SK-N-SH (cell line): ENCODE data around the gene PKD2L1. TPM values are rescaled to one million over a fixed set of nuclear protein-coding genes. Genes with fewer than 3 reads are reported as not detected.

Experiments used
- CTCF ChIA-PET: fragments of 300-600, 350-600 bp; formaldehyde crosslinking; extraction: SDS; loops from one replicate; lab custom pipeline; 2021; lab: Yijun Ruan, JAX
- POLR2A ChIA-PET: fragments of 350-600 bp; sonication (Branson Sonifier 250); formaldehyde crosslinking; extraction: SDS; loops from one replicate; lab custom pipeline; 2020; ENCODE audit warnings: antibody characterized with exemption, inconsistent platforms; lab: Yijun Ruan, JAX
- DNase-seq: peaks from one replicate; pipeline ENCODE4 v3.0.0; 2012
- H2AFZ ChIP-seq: fragments of 200-600 bp; sonication (generic); 2 replicates; pipeline ENCODE4 v1.8.1; 2016; ENCODE audit warnings: antibody characterized with exemption, mild to moderate bottlenecking, low read depth
- H3F3A ChIP-seq: fragments of 200-600 bp; sonication (generic); replicated peaks from 2 replicates; pipeline ENCODE3; 2016; ENCODE audit warnings: antibody characterized with exemption, mild to moderate bottlenecking; ENCODE audit not compliant: insufficient read depth
- H3K27ac ChIP-seq, 2 experiments: fragments of 200-500 bp in 1 of 2; fragments of 200-600 bp in 1 of 2; sonication (Bioruptor generic) in 1 of 2; sonication (generic), shearing (Covaris generic) in 1 of 2; 2 replicates each; pipeline versions ENCODE4 v1.5.1 to v1.6.1; 2014 to 2016; ENCODE audit warnings: low read depth in 2 of 2, inconsistent platforms in 1 of 2, low read length in 1 of 2, mild to moderate bottlenecking in 1 of 2, mixed read lengths in 1 of 2
- H3K27me3 ChIP-seq: fragments of 200-600 bp; sonication (generic), shearing (Covaris generic); 2 replicates; pipeline ENCODE4 v1.6.1; 2016; ENCODE audit warnings: mixed run types; ENCODE audit not compliant: insufficient read depth
- H3K36me3 ChIP-seq, 2 experiments: fragments of 200-500 bp in 1 of 2; fragments of 200-600 bp in 1 of 2; sonication (Bioruptor generic) in 1 of 2; sonication (generic) in 1 of 2; replicated peaks in 1 of 2; 2 replicates each; pipeline versions ENCODE3 to v1.5.1; 2014 to 2016; ENCODE audit warnings: low read length in 1 of 2, mild to moderate bottlenecking in 1 of 2; ENCODE audit not compliant: insufficient read depth in 2 of 2, control insufficient read depth in 1 of 2
- H3K4me1 ChIP-seq, 2 experiments: fragments of 200-500 bp in 1 of 2; fragments of 200-600 bp in 1 of 2; sonication (Bioruptor generic) in 1 of 2; sonication (generic), shearing (Covaris generic) in 1 of 2; 2 replicates each; pipeline versions ENCODE4 v1.5.1 to v1.6.1; 2014 to 2016; ENCODE audit warnings: low read depth in 1 of 2, low read length in 1 of 2, mixed run types in 1 of 2; ENCODE audit not compliant: insufficient read depth in 2 of 2, control insufficient read depth in 1 of 2
- H3K4me2 ChIP-seq: fragments of 200-600 bp; sonication (generic), shearing (Covaris generic); 2 replicates; pipeline ENCODE4 v1.6.1; 2017; ENCODE audit warnings: mixed run types
- H3K4me3 ChIP-seq, 2 experiments: fragments of 200-500 bp in 1 of 2; fragments of 200-600 bp in 1 of 2; sonication (Bioruptor generic) in 1 of 2; sonication (generic), shearing (Covaris generic) in 1 of 2; 2 replicates each; pipeline versions ENCODE4 v1.5.1 to v1.8.1; 2014 to 2016; ENCODE audit warnings: low read depth in 2 of 2, inconsistent platforms in 1 of 2, low read length in 1 of 2, mild to moderate bottlenecking in 1 of 2, mixed read lengths in 1 of 2, moderate library complexity in 1 of 2
- H3K79me2 ChIP-seq: fragments of 200-600 bp; sonication (generic); 2 replicates; pipeline ENCODE4 v1.8.1; 2017; ENCODE audit warnings: mild to moderate bottlenecking; ENCODE audit not compliant: insufficient read depth
- H3K9ac ChIP-seq: fragments of 200-600 bp; sonication (generic); 2 replicates; pipeline ENCODE4 v1.6.1; 2017; ENCODE audit warnings: mixed run types
- H3K9me2 ChIP-seq: fragments of 200-600 bp; sonication (generic); 2 replicates; pipeline ENCODE4 v1.6.1; 2017; ENCODE audit warnings: mixed run types
- H3K9me3 ChIP-seq: fragments of 200-600 bp; sonication (generic); 2 replicates; pipeline ENCODE4 v1.6.1; 2017; ENCODE audit warnings: mixed run types, mild to moderate bottlenecking, moderate library complexity
- H4K20me1 ChIP-seq: fragments of 200-600 bp; sonication (generic); 2 replicates; pipeline ENCODE4 v1.6.1; 2017; ENCODE audit warnings: mild to moderate bottlenecking, mixed run types; ENCODE audit not compliant: insufficient read depth
- CHD2 ChIP-seq: fragments of 150-350 bp; IDR thresholded peaks from 2 replicates; pipeline ENCODE4 v1.6.1; 2018; ENCODE audit warnings: low read length; ENCODE audit not compliant: partially characterized antibody
- ELF1 ChIP-seq: IDR thresholded peaks from 2 replicates; pipeline ENCODE4 v1.4.0; 2012
- EZH2phosphoT487 ChIP-seq: fragments of 200-600 bp; sonication (generic); IDR thresholded peaks from 2 replicates; pipeline ENCODE4 v1.6.1; 2017; ENCODE audit warnings: low read depth, mixed run types, mild to moderate bottlenecking, antibody characterized with exemption, moderate library complexity, borderline replicate concordance
- FOSL2 ChIP-seq: IDR thresholded peaks from 2 replicates; pipeline ENCODE4 v1.4.0; 2012; ENCODE audit warnings: low read depth, mild to moderate bottlenecking, moderate library complexity, borderline replicate concordance
- MEF2A ChIP-seq: IDR thresholded peaks from 2 replicates; pipeline ENCODE4 v1.4.0; 2012; ENCODE audit warnings: low read depth, borderline replicate concordance
- NFIC ChIP-seq: IDR thresholded peaks from 2 replicates; pipeline ENCODE4 v1.4.0; 2012; ENCODE audit warnings: borderline replicate concordance
- RAD21 ChIP-seq: IDR thresholded peaks from 2 replicates; pipeline ENCODE4 v1.6.1; 2012; ENCODE audit warnings: mild to moderate bottlenecking, low read length
- REST ChIP-seq: IDR thresholded peaks from 2 replicates; pipeline ENCODE4 v1.6.1; 2012; ENCODE audit warnings: mild to moderate bottlenecking, low read depth, low read length, moderate library complexity
- TCF12 ChIP-seq: IDR thresholded peaks from 2 replicates; pipeline ENCODE4 v1.4.0; 2012
- WGBS: methylation state at CpG from one replicate; pipeline ENCODE4 v1.1.6; 2017; ENCODE audit warnings: low lambda C conversion rate; 5-methylcytosine and 5-hydroxymethylcytosine counted together
- polyA plus RNA-seq, 3 experiments: library from polyadenylated mRNA; depleted of rRNA; stranded (reverse); fragments of >200 nt; gene quantifications; 2 replicates each; pipeline ENCODE4 v1.2.3, GENCODE V29; 2012
- TF ChIP-seq, protein P1 (sequence below): IDR thresholded peaks from 2 replicates; pipeline ENCODE4; 2012
- TF ChIP-seq, protein P2 (sequence below): IDR thresholded peaks from 2 replicates; pipeline ENCODE4 v1.4.0; 2012; ENCODE audit warnings: low read depth
- TF ChIP-seq, protein P3 (sequence below): fragments of 200-600 bp; sonication (generic); IDR thresholded peaks from 2 replicates; pipeline ENCODE4 v1.6.1; 2017; ENCODE audit warnings: antibody characterized with exemption, mild to moderate bottlenecking, moderate library complexity

Gene PKD2L1
- polyA plus RNA-seq, 1 of the 3 experiments (the other 2 are of a cell fraction), result not detected

GRCh38 chr10:100345570-100346330, 15.7 kb upstream of the PKD2L1 start:
- Histone ChIP-seq H3K9ac (peak overlapping the region; percentile 58; the same call in 1 of the 2 replicates), H4K20me1 (no peaks in the 10 kb centered on the region), H3K4me2 (peak overlapping the region; percentile 96), H3K27ac (peak overlapping the region in 1 of 2 experiments; percentile 94; a peak in 2 of 4 replicates), H3K36me3 (peaks cover 0 to 22% of the 10 kb centered on the region in 2 experiments), H2AFZ (peak overlapping the region; percentile 89; the same call in 1 of the 2 replicates), H3F3A (peaks cover 4% of the 10 kb centered on the region), H3K79me2 (no peaks in the 10 kb centered on the region), H3K4me1 (peaks cover 0 to 47% of the 10 kb centered on the region in 2 experiments; a peak in 1 of 4 replicates), H3K27me3 (no peaks in the 10 kb centered on the region), H3K4me3 (peak overlapping the region; percentile 90 to 95), H3K9me2 (no peaks in the 10 kb centered on the region), H3K9me3 (no peaks in the 10 kb centered on the region)
- ChIA-PET POLR2A (interaction anchor here (0.7 to 4.0 kb wide), 12 partner anchors 9 to 87 kb away, joined by 3 to 53 read pairs (median 6); partner anchors contain the start of gene BLOC1S2), CTCF (interaction anchor here (0.9 to 24.3 kb wide), 10 partner anchors 10 to 532 kb away, joined by 3 to 432 read pairs (median 4); partner anchors contain the start of gene HIF1AN)
- 50% methylated on average over 9 of the region's 9 CpGs for WGBS
- peak; percentile 87 for TF ChIP-seq REST
- TF ChIP-seq, protein P1, sequence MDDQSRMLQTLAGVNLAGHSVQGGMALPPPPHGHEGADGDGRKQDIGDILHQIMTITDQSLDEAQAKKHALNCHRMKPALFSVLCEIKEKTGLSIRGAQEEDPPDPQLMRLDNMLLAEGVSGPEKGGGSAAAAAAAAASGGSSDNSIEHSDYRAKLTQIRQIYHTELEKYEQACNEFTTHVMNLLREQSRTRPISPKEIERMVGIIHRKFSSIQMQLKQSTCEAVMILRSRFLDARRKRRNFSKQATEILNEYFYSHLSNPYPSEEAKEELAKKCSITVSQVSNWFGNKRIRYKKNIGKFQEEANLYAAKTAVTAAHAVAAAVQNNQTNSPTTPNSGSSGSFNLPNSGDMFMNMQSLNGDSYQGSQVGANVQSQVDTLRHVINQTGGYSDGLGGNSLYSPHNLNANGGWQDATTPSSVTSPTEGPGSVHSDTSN, result no peak
- TF ChIP-seq CHD2, result no peak
- TF ChIP-seq ELF1, result no peak
- TF ChIP-seq TCF12, result peak; percentile 20; the same call in 1 of the 2 replicates
- 0 out of 2 replicates have a peak, but pooled peaks have one; percentile 12 for TF ChIP-seq NFIC
- TF ChIP-seq EZH2phosphoT487, result no peak
- DNase-seq, result no peak

DNA sequence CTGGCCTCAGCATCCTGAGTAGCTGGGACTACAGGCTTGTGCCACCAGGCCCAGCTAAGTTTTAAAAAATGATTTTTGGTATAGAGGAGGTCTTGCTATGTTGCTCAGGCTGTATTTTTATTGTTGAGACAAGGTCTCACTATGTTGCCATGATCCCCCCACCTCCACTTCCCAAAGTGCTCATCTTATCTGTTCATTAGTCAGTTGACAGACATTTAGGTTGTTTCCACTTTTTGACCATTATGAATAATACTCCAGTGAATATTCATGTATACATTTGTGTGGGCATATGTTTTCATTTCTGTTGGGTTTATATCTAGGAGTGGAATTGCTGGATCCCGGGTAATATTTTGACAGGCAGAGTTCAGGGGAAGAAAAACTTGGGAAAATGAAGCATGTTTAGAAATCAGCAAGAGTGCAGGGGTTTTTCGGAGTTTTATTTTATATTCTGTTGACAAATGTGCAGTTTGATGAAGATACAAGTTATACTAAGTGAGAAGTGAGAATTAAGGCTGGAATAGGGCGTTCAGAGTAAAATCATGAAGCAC, 14.3 kb upstream of the PKD2L1 start:
- Histone ChIP-seq H3K9ac (no peak overlapping the region), H3K9me2 (no peaks in the 10 kb centered on the region), H3K9me3 (no peaks in the 10 kb centered on the region), H3K27me3 (no peaks in the 10 kb centered on the region; the same call in 1 of the 2 replicates), H3K79me2 (no peaks in the 10 kb centered on the region), H3F3A (peaks cover 4% of the 10 kb centered on the region), H3K36me3 (peaks cover 0 to 8% of the 10 kb centered on the region in 2 experiments), H3K27ac (no peak overlapping the region), H4K20me1 (no peaks in the 10 kb centered on the region), H3K4me1 (peaks cover 0 to 33% of the 10 kb centered on the region in 2 experiments; a peak in 1 of 4 replicates), H2AFZ (no peak overlapping the region), H3K4me2 (no peak overlapping the region), H3K4me3 (no peak overlapping the region)
- CTCF ChIA-PET, result interaction anchor here (1.0 to 24.3 kb wide), 5 partner anchors 8 to 174 kb away, joined by 3 to 432 read pairs (median 7); no protein-coding TSS in a partner anchor
- TF ChIP-seq, protein P2, sequence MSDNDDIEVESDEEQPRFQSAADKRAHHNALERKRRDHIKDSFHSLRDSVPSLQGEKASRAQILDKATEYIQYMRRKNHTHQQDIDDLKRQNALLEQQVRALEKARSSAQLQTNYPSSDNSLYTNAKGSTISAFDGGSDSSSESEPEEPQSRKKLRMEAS, result no peak
- TF ChIP-seq MEF2A, result no peak
- no peak for TF ChIP-seq RAD21
- no peak for TF ChIP-seq FOSL2
- TF ChIP-seq, protein P3, sequence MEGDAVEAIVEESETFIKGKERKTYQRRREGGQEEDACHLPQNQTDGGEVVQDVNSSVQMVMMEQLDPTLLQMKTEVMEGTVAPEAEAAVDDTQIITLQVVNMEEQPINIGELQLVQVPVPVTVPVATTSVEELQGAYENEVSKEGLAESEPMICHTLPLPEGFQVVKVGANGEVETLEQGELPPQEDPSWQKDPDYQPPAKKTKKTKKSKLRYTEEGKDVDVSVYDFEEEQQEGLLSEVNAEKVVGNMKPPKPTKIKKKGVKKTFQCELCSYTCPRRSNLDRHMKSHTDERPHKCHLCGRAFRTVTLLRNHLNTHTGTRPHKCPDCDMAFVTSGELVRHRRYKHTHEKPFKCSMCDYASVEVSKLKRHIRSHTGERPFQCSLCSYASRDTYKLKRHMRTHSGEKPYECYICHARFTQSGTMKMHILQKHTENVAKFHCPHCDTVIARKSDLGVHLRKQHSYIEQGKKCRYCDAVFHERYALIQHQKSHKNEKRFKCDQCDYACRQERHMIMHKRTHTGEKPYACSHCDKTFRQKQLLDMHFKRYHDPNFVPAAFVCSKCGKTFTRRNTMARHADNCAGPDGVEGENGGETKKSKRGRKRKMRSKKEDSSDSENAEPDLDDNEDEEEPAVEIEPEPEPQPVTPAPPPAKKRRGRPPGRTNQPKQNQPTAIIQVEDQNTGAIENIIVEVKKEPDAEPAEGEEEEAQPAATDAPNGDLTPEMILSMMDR, result no peak
- no peak for DNase-seq
- POLR2A ChIA-PET, result interaction anchor here (0.6 to 1.2 kb wide), 3 partner anchors 29 to 607 kb away, joined by 3 to 4 read pairs (median 3); no protein-coding TSS in a partner anchor
- WGBS, result 78% methylated on average over 3 of the region's 3 CpGs
